Common myeloid progenitor, CD34-positive (primary cell): ENCODE measurements around the gene BACH2.
A peak's percentile ranks its signal among the peaks of the same experiment; 100 is the strongest.

Experiments
- CTCF ChIA-PET: fragments of 350-600 bp; sonication (Branson Sonifier 250); formaldehyde crosslinking; loops from one replicate; lab custom pipeline; 2021; ENCODE audit warnings: antibody characterized with exemption; lab: Charles Lee
- POLR2A ChIA-PET: fragments of 350-600 bp; sonication (Branson Sonifier 250); formaldehyde crosslinking; loops from one replicate; lab custom pipeline; 2021; ENCODE audit warnings: antibody characterized with exemption; lab: Charles Lee
- DNase-seq, 3 donors: peaks; one replicate each; pipeline versions ENCODE4 v3.0.0 to v3.0.0-alpha.2; 2013
- H3K27ac ChIP-seq, 2 experiments: 1 replicate in 1 of 2; 2 replicates in 1 of 2; pipeline ENCODE4 v1.7.0; 2013; ENCODE audit warnings: inconsistent platforms in 2 of 2, low read length in 2 of 2, mild to moderate bottlenecking in 2 of 2, low read depth in 1 of 2, moderate library complexity in 1 of 2; ENCODE audit not compliant: severe bottlenecking in 2 of 2, insufficient read depth in 1 of 2, poor library complexity in 1 of 2
- H3K27me3 ChIP-seq, 5 experiments: replicated peaks in 2 of 5; 1 replicate in 3 of 5; 2 replicates in 2 of 5; pipeline versions ENCODE4 v1.6.1 to v1.7.0; 2013; ENCODE audit warnings: low read length in 4 of 5, mild to moderate bottlenecking in 2 of 5, moderate library complexity in 2 of 5, inconsistent platforms in 1 of 5; ENCODE audit not compliant: insufficient read depth in 5 of 5, control insufficient read depth in 4 of 5
- H3K36me3 ChIP-seq, 4 experiments: 1 replicate in 2 of 4; 2 replicates in 2 of 4; pipeline versions ENCODE4 v1.6.1 to v1.7.0; 2013; ENCODE audit warnings: low read length in 3 of 4, control low read depth in 1 of 4, mild to moderate bottlenecking in 1 of 4; ENCODE audit not compliant: control insufficient read depth in 4 of 4, insufficient read depth in 4 of 4
- H3K4me1 ChIP-seq, 4 experiments: 1 replicate in 3 of 4; 2 replicates in 1 of 4; pipeline versions ENCODE4 v1.6.1 to v1.7.1; 2013; ENCODE audit warnings: low read length in 3 of 4, mild to moderate bottlenecking in 3 of 4, control low read depth in 1 of 4, inconsistent platforms in 1 of 4, moderate library complexity in 1 of 4; ENCODE audit not compliant: control insufficient read depth in 4 of 4, insufficient read depth in 4 of 4; ENCODE audit errors: control extremely low read depth in 1 of 4
- H3K4me3 ChIP-seq, 7 experiments: 1 replicate in 4 of 7; 2 replicates in 3 of 7; pipeline versions ENCODE4 v1.5.1 to v1.7.0; 2013; ENCODE audit warnings: mild to moderate bottlenecking in 7 of 7, low read length in 6 of 7, moderate library complexity in 6 of 7, inconsistent platforms in 2 of 7, low read depth in 2 of 7, control low read depth in 1 of 7; ENCODE audit not compliant: insufficient read depth in 4 of 7, control insufficient read depth in 1 of 7; ENCODE audit errors: extremely low read depth in 1 of 7
- H3K9me3 ChIP-seq, 5 experiments: 1 replicate in 4 of 5; 2 replicates in 1 of 5; pipeline versions ENCODE4 v1.6.1 to v1.7.1; 2013; ENCODE audit warnings: low read length in 4 of 5, mild to moderate bottlenecking in 2 of 5, inconsistent platforms in 1 of 5, low read depth in 1 of 5, moderate library complexity in 1 of 5; ENCODE audit not compliant: control insufficient read depth in 4 of 5, insufficient read depth in 2 of 5; ENCODE audit errors: control extremely low read depth in 1 of 5
- WGBS: methylation state at CpG from one replicate; pipeline ENCODE4 v1.1.5; 2013; ENCODE audit not compliant: insufficient coverage; 5-methylcytosine and 5-hydroxymethylcytosine counted together

BACH2 gene

DNA sequence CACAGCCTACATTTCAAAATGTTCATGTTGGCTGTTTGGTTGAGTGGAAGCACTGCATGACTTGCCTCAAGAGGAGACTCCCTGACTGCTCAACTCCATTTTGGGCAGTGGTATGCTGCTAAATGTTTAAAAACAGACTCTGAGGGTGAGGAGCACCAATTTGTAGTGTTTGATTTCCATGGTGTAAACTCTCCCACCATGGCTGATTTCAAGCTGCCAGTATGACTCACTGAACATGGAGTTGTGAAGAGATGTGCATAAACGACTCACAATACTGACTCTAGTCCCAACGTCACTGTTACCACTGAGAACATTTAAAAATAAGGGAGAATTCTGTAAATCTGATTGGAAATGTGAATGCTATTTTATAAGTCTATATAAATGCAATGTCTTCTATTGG, 70.4 kb downstream of the BACH2 start:
- ChIA-PET CTCF (interaction anchor here (1.7 to 1.8 kb wide), 2 partner anchors 11 to 18 kb away, joined by 4 to 6 read pairs; no protein-coding TSS in a partner anchor), POLR2A (no interaction called here)
- WGBS, result no CpG with 5 or more reads among the region's 2 CpGs
- no peak overlapping the region for H3K27ac ChIP-seq
- no peaks in the 10 kb centered on the region for H3K36me3 ChIP-seq
- DNase-seq, result no peak
- peaks cover 6 to 18% (median 13%) of the 10 kb centered on the region in 4 experiments for H3K4me1 ChIP-seq
- peaks cover 0 to 14% (median 7%) of the 10 kb centered on the region in 5 experiments for H3K9me3 ChIP-seq
- H3K27me3 ChIP-seq, result no peaks in the 10 kb centered on the region
- H3K4me3 ChIP-seq, result no peak overlapping the region

DNA sequence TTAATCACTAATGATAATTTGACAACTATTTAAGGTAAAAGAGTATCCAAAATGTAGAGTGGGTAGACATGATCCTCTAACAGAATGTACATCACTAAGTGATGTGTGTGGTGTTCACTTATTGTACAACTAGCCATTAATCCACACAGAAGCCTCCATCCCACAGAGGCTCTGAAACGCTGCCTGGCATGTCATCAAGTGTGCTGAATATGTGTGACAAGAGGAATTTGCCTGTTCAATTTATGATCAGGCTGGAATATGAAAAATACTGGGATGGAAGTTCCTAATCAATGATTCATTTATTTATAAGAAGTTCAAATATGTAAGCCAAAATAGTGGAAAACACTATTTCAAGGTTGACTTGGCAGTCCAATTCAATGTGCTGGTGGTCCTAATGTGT, 72.4 kb downstream of the BACH2 start:
- Histone ChIP-seq H3K4me1 (peaks cover 2 to 17% (median 4%) of the 10 kb centered on the region in 4 experiments), H3K36me3 (no peaks in the 10 kb centered on the region), H3K4me3 (no peak overlapping the region), H3K9me3 (peaks cover 0 to 14% (median 7%) of the 10 kb centered on the region in 5 experiments), H3K27ac (no peak overlapping the region), H3K27me3 (no peaks in the 10 kb centered on the region)
- DNase-seq, result no peak
- WGBS, result no CpG with 5 or more reads among the region's 1 CpG
- ChIA-PET CTCF (interaction anchor here (1.2 kb wide), 1 partner anchor 255 kb away, joined by 3 read pairs; no protein-coding TSS in a partner anchor), POLR2A (no interaction called here)

DNA sequence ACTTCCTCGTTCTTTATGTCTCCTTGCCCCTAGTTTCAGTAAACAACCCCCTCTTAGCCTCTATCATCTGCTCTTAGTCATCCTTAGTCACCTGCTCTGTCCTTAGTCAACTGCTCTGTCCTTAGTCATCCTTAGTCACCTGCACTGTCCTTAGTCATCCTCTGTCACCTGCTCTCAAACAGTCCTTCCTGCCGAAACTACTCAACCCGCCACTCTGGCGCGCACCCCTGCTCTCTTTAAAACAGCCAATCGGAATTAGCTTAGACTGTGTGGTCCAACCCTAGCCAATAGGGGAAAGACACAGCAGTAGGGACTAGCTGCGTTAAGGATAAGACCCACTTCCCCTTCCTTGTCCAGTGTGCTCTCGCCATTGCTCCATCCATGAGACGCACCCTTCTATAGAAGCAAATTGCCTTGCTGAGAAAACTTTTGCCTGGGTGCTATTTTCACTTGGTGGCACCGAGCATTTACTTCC, 73.9 kb downstream of the BACH2 start:
- Histone ChIP-seq H3K4me3 (no peak overlapping the region), H3K36me3 (no peaks in the 10 kb centered on the region), H3K4me1 (peaks cover 5 to 31% (median 17%) of the 10 kb centered on the region in 4 experiments), H3K27ac (no peak overlapping the region), H3K27me3 (no peaks in the 10 kb centered on the region), H3K9me3 (peaks cover 0 to 14% (median 7%) of the 10 kb centered on the region in 5 experiments)
- CTCF ChIA-PET, result interaction anchor here (1.2 to 1.6 kb wide), 3 partner anchors 11 to 256 kb away, joined by 3 read pairs; no protein-coding TSS in a partner anchor
- WGBS, result 96% methylated on average over 10 of the region's 10 CpGs
- DNase-seq, result peak in 2 of 3 donors; percentile 22 to 36
- POLR2A ChIA-PET, result no interaction called here

DNA sequence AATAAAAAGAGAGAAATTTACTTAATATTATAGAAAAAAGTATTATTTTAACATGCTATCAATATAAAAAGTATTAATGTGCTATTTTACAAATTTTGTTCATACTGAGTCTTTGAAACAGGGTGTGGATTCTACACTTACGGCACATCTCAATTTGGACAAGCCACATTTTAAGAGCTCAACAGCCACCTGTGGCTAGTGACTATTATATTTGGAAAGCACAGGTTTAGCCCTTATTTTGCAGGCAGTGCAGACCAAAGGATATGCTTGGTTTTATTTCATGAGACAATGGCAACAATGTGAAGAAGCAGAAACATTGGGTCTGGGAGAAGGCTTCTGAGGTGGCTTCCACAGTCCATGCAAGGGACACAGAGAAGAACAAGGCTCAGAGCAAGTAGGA, 74.6 kb downstream of the BACH2 start:
- Histone ChIP-seq H3K9me3 (peaks cover 0 to 14% (median 7%) of the 10 kb centered on the region in 5 experiments), H3K27me3 (no peaks in the 10 kb centered on the region), H3K4me1 (peaks cover 8 to 37% (median 18%) of the 10 kb centered on the region in 4 experiments), H3K4me3 (no peak overlapping the region), H3K36me3 (no peaks in the 10 kb centered on the region), H3K27ac (no peak overlapping the region)
- CTCF ChIA-PET, result interaction anchor here (1.2 to 1.6 kb wide), 2 partner anchors 10 to 24 kb away, joined by 3 read pairs; no protein-coding TSS in a partner anchor
- DNase-seq, result no peak
- POLR2A ChIA-PET, result no interaction called here
- no CpG with 5 or more reads among the region's 1 CpG for WGBS

DNA sequence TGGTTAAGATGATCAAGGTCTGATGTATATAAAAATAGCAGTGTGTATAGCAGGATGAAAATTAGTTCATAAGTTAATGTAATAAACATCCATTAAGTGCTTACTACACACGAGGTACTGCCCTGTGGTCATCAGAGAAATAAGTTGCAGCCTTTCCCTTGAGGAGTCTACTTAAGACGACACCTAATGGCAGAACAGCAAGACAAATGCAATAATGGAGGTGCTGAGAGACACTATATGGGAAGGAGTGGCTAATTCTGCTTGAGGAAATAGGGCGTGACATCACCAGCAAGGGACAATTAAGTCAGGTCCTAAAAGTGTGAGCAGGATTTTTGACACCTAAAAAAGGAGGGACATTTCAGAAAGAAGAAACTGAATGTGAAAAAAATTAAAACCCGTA, 75.2 kb downstream of the BACH2 start:
- Histone ChIP-seq H3K27me3 (no peaks in the 10 kb centered on the region), H3K36me3 (no peaks in the 10 kb centered on the region), H3K9me3 (peaks cover 0 to 14% (median 7%) of the 10 kb centered on the region in 5 experiments), H3K4me1 (peaks cover 8 to 43% (median 21%) of the 10 kb centered on the region in 4 experiments), H3K4me3 (no peak overlapping the region), H3K27ac (no peak overlapping the region)
- CTCF ChIA-PET, result no interaction called here
- no peak for DNase-seq
- POLR2A ChIA-PET, result no interaction called here
- 96% methylated on average over 4 of the region's 4 CpGs for WGBS

DNA sequence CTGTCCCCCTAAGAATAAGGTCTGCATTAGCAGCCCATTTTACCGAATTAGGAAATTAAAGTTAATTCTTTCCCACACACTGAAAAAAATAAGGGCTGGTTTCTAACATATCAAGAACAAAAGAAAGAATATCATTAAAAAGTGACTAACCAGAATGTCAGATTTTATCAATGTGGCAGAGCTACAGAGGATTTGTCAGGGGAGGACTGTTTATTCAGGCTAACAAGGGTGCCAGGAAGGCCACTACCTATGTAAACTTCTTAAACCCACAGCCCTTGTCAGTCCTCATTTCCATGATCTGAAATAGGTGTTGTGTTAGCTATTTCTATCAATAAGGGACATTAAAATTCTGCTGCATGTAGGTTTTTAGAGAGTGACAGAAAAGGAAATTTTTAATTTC, 76.4 kb downstream of the BACH2 start:
- ChIA-PET POLR2A (interaction anchor here (0.6 to 0.7 kb wide), 2 partner anchors 34 to 43 kb away, joined by 3 read pairs; no protein-coding TSS in a partner anchor), CTCF (interaction anchor here (1.0 kb wide), 1 partner anchor 90 kb away, joined by 3 read pairs; no protein-coding TSS in a partner anchor)
- Histone ChIP-seq H3K27ac (no peak overlapping the region), H3K36me3 (no peaks in the 10 kb centered on the region), H3K27me3 (no peaks in the 10 kb centered on the region), H3K4me1 (peaks cover 8 to 55% (median 32%) of the 10 kb centered on the region in 4 experiments), H3K9me3 (peaks cover 0 to 14% (median 7%) of the 10 kb centered on the region in 5 experiments), H3K4me3 (no peak overlapping the region)
- no CpG with 5 or more reads among the region's 1 CpG for WGBS
- DNase-seq, result no peak
